ENCODE results near the gene GRB10.
"Not testable (repeated sequence)": the region's sequence is repeated elsewhere in the genome, so short reads cannot be mapped to it uniquely, and the experiment has no call there.

DNA sequence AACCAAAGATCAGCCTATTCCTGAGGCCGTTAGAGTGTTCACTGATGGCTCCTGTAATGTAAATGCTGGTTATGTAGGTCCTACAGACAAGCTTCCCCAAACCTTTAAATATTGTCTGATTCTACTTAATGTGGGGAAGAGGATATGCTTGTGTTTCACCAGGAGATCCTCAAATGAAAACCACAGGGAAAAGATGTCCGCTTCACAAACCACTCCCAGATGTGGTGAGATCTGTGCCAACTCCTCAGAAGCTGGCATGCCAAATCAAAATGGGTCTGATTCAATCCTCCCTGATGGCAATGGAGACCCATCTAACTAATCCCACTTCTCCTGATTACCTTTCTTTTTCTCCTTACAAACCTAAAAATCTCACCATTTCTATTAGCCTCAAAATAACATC lies 202.0 kb downstream of the GRB10 start:
- TF ChIP-seq FOSL1 (IDR thresholded peaks at IDR 0.05; ENCODE audit: insufficient read depth, low read depth, low read length); NRF1 (IDR thresholded peaks at IDR 0.05; ENCODE audit: low read depth, low read length); EP300 (IDR thresholded peaks at IDR 0.05; ENCODE audit: borderline replicate concordance in 1 of 2, low read depth in 2 of 2, low read length in 2 of 2); POLR2A (IDR thresholded peaks at IDR 0.05; ENCODE audit: control extremely low read depth in 1 of 2, low read depth in 2 of 2, low read length in 2 of 2); BACH1 (IDR thresholded peaks at IDR 0.05; ENCODE audit: low read length); TAF1 (IDR thresholded peaks at IDR 0.05; ENCODE audit: low read depth, low read length); SIN3A (conservative IDR thresholded peaks at IDR 0.05 in 1 of 2, IDR thresholded peaks at IDR 0.05 in 1 of 2; ENCODE audit: low read depth in 1 of 2, low read length in 2 of 2); GABPA (IDR thresholded peaks at IDR 0.05; ENCODE audit: borderline replicate concordance, insufficient read depth, low read length); CEBPB (IDR thresholded peaks at IDR 0.05; ENCODE audit: low read depth, low read length): not testable (repeated sequence)
- TF ChIP-seq, protein P1, sequence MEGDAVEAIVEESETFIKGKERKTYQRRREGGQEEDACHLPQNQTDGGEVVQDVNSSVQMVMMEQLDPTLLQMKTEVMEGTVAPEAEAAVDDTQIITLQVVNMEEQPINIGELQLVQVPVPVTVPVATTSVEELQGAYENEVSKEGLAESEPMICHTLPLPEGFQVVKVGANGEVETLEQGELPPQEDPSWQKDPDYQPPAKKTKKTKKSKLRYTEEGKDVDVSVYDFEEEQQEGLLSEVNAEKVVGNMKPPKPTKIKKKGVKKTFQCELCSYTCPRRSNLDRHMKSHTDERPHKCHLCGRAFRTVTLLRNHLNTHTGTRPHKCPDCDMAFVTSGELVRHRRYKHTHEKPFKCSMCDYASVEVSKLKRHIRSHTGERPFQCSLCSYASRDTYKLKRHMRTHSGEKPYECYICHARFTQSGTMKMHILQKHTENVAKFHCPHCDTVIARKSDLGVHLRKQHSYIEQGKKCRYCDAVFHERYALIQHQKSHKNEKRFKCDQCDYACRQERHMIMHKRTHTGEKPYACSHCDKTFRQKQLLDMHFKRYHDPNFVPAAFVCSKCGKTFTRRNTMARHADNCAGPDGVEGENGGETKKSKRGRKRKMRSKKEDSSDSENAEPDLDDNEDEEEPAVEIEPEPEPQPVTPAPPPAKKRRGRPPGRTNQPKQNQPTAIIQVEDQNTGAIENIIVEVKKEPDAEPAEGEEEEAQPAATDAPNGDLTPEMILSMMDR (IDR thresholded peaks at IDR 0.05; ENCODE audit: control extremely low read depth in 1 of 3, insufficient read depth in 1 of 3, low read depth in 1 of 3, low read length in 3 of 3): not testable (repeated sequence)
- TF ChIP-seq, protein P2, sequence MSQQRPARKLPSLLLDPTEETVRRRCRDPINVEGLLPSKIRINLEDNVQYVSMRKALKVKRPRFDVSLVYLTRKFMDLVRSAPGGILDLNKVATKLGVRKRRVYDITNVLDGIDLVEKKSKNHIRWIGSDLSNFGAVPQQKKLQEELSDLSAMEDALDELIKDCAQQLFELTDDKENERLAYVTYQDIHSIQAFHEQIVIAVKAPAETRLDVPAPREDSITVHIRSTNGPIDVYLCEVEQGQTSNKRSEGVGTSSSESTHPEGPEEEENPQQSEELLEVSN (IDR thresholded peaks at IDR 0.05): not testable (repeated sequence)
- TF ChIP-seq, protein P3, sequence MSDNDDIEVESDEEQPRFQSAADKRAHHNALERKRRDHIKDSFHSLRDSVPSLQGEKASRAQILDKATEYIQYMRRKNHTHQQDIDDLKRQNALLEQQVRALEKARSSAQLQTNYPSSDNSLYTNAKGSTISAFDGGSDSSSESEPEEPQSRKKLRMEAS (IDR thresholded peaks at IDR 0.05): not testable (repeated sequence)

All from H1 (cell line).